Activated effector memory CD4-positive, alpha-beta T cell treated with anti-CD3 and anti-CD28 coated beads, Interleukin-2, amount 50 U/mL, for 16 hours (primary cell): ENCODE results near the gene DNALI1.
"Not testable (repeated sequence)": the region's sequence is repeated elsewhere in the genome, so short reads cannot be mapped to it uniquely, and the experiment has no call there.

Source experiments
- DNase-seq: peaks from one replicate; pipeline ENCODE4 v3.0.0-alpha.2; 2020

DNALI1 gene

GRCh38 chr1:37556712-37557196 is at the start of gene DNALI1:
TSS of gene DNALI1 (plus strand) at chr1:37556940. CDS start at chr1:37556995, 55 bp downstream.
- peak; percentile 64 for DNase-seq

DNA sequence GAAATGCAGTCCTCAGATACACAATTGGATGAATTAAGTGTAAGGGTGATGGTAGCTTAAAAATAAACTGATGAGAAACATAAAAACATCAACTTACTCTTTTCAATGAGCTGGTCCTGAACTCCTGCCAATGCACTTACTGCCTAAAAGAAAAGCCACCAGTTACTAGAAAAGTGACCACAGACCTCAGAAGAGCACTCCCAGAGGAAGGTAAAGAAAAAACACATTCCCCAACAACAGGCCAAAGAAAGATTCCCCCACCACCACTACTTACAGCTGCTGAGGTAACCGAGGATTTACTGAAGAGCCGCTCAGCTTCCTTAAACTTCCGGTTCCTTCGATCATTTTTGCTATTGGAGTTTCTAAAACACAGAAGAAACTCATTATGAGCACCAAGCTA is 47.6 kb upstream of the DNALI1 start:
- DNase-seq = no peak

GRCh38 chr1:37513795-37514349 is 42.9 kb upstream of the DNALI1 start:
- DNase-seq = peak; percentile 88

DNA sequence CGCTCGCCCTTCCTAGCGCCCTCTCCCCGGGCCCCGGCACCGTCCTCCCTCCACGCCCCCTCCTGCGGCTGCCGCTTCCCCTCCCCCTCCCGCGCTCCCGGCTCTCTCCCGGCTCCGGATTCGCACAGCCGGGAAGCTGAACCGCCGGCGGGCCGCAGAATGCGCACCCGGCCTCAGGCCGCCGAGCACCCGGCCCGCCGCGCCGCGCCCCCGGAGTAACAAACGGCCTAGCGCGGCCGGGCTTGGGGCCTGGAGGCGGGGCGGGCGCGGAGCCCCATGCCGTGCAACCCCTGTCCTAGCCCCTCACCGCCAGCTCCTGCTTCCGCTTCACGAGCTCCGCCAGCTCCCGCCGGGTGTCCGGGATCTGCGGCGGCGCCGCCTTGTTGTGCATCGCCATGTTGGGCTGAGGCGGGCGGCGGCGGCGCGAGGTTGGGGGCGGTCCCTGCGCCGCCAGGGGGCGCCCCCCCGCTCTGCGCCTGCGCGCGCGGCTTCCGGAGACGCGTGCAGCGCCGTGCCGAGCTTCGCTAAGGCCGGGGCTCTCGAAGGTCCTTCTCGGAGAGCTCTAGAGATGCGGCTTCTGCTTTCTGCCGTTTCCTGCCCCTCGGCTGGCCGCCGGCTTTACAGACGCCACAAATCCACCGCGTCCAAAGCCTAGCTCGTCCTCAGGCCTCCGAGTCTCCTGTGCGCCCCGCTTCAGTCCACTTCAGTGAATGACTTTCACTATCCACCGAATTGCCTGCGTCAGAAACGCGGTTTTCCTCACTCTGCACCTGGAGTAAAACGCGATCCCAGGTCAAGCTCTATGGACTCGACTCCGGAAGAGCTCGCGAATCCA is 42.2 kb upstream of the DNALI1 start, which contains the start of gene MEAF6:
MEAF6 (minus strand) TSS at position 417 of the 835 bp plus-strand sequence; CDS start at position 397, 20 bp downstream.
- peak; percentile 94 for DNase-seq

GRCh38 chr1:37515185-37516034 is 41.3 kb upstream of the DNALI1 start:
- no peak for DNase-seq

DNA sequence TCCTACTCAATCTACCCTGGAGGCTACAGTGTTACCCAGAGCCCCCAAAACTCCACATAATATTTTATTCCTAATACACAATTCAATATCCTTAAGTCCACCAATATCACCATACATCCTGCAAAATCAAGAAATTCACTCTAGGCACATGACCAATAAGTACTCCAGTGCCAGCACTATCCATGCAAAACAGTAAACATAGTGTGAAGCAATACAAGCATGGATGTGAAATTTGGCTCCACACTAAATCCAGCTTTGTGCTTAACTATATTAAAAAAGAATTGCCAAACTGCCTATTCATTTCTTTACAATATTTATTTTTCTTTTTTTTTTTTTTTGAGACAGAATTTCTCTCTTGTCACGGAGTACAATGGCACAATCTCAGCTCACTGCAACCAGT is 39.2 kb upstream of the DNALI1 start:
- DNase-seq = no peak

- DNase-seq = not testable (repeated sequence)
Observed at GRCh38 chr1:37518241-37518640, 38.5 kb upstream of the DNALI1 start.

DNA sequence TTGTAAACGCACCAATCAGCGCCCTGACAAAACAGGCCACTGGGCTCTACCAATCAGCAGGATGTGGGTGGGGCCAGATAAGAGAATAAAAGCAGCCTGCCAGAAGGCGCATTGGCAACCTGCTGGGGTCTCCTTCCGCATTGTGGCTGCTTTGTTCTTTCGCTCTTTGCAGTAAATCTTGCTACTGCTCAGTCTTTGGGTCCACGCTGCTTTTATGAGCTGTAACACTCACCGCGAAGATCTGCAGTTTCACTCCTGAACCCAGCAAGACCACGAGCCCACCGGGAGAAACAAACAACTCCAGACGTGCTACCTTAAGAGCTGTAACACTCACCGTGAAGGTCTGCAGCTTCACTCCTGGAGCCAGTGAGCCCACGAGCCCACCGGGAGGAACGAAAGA is 37.8 kb upstream of the DNALI1 start:
- peak; percentile 76 for DNase-seq

DNA sequence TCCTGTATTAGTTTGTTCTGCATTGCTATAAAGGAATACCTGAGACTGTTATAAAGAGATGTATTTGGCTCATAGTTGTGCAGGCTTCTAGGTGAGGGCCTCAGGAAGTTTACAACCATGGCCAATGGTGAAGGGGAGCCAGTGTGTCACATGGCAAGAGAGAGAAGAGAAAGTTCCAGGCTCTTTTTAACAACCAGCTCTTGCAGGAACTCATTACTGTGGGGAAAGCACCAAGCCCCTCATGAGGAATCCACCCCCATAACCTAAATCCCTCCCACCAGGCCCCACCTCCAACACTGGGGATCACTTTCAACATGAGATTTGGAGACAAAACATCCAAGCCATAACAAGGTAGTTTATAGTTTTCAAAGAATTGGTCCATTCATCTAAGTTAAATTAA is 37.1 kb upstream of the DNALI1 start:
- DNase-seq = no peak

GRCh38 chr1:37529888-37530287 is 26.9 kb upstream of the DNALI1 start:
- not testable (repeated sequence) for DNase-seq

DNA sequence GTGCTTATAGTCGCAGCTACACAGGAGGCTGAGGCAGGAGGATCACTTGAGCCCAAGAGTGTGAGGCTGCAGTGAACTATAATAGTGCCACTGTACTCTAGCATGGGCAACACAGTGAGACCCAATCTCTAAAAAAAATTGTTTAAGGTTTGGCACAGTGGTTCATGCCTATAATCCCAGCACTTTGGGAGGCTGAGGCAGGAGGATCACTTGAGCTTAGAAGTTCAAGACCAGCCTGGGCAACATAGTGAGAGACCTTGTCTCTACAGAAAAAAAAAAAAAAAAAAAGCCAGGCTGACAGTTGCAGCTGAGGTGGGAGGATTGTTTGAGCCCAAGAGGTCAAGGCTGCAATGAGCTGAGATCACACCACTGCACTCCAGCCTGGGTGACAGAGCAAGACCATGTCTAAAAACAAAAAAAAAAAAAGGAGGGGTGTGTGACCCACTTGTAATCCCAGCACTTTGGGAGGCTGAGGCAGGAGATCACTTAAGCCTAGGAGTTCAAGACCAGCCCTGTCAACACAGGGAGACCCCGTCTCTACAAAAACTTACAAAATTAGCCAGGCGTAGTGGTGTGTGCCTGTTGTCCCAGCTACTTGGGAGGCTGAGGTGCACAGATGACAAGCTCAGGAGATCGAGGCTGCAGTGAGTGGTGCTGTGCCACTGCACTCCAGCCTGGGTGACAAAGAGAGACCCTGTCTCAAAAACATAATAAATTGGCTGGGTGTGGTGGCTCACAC is 24.2 kb upstream of the DNALI1 start:
- not testable (repeated sequence) for DNase-seq

DNA sequence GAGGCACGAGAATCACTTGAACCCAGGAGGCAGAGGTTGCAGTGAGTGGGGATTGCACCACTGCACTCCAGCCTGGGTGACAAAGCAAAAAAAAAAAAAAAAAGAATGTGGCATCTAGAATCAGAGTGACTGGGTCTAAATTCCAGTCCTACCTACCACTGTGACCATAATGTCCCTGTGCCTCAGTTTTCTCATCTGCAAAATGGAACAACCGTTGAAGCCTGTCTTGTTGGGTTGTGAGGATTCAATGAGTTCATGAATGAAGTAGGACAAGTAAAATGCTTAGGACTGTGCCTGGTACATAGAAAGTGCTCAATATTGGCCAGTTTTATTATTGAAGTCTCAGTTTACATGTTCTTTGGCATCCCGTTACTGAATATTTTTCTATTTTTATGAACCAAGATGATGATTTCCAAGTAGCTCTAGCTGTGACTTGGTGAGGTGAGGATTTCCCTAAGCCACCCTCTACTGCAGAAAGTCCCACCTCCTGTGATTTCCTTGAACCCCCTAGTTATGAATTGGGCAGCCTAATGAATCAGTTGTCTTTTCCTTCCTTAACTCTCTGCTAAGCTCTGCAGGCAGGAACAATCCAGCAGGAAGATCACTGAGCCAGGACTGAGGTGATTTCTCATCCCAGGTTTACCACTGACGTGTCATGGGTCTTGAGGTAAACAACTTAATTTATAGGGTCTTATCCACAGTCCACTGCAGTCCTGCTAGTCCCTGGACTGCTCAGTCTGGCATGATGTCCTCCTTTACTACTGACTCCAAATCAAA is 23.2 kb upstream of the DNALI1 start:
- DNase-seq = no peak

DNA sequence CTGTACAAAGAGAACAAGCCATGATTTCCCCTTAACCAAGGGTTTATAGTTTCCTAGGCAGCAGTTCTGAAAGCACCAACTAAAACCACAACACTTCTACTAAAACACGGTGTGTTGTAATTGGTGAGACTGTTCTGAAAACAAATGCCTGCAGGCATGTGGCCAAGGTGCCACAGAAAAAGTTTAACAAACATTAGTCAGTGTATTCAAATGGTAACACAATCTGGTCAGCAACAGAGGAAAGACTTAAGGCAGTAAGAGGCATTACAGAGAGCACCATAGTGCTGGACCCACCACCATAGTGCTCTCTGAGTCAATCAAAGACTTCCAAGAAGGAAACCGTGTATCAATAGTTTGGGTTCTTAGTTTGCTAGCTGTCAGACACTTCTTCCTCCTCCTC is 19.4 kb upstream of the DNALI1 start:
- DNase-seq = no peak

- not testable (repeated sequence) for DNase-seq
Observed at GRCh38 chr1:37539154-37539553, 17.6 kb upstream of the DNALI1 start.

- no peak for DNase-seq
Observed at GRCh38 chr1:37540036-37540785, 16.5 kb upstream of the DNALI1 start.

- no peak for DNase-seq
Observed at GRCh38 chr1:37544530-37544929, 12.2 kb upstream of the DNALI1 start.

DNA sequence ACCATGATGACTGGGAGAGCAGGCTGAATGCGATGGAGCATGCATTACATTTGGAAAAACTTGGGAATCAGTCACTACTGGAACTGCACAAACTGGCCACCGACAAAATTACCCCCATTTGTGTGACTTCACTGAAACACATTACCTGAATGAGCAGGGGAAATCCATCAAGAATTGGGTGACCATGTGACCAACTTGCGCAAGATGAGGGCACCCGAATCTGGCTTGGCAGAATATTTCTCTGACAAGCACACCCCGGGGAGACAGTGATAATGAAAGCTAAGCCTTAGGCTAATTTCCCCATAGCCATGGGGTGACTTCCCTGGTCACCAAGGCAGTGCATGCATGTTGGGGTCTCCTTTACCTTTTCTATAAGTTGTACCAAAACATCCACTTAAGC is 11.7 kb upstream of the DNALI1 start:
- no peak for DNase-seq

DNA sequence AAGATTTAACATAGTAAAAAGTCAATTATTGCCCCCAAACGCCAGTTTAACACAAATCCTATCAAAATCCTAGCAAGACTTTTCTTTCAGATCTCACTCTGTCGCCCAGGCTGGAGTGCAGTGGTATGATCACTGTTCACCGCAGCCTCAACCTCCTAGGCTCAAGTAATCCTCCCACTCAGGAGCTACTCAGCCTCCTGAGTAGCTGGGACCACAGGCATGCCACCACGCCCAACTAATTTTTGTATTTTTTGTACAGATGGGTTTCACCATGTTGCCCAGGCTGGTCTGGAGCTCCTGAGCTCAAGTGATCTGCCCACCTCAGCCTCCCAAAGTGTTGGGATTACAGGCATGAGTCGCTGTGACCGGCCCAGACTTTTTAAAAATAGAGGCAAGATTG is 7.4 kb upstream of the DNALI1 start:
- no peak for DNase-seq

- DNase-seq = no peak
Observed at GRCh38 chr1:37553598-37553926, 3.2 kb upstream of the DNALI1 start.

GRCh38 chr1:37553927-37554808 is 2.6 kb upstream of the DNALI1 start, which contains the start of gene SNIP1:
TSS of gene SNIP1 (minus strand) at chr1:37554293. CDS start at chr1:37554229, 64 bp downstream.
- peak; percentile 97 for DNase-seq
